Measurements from ENCODE around the gene RABGGTA. TPM values are rescaled to one million over a fixed set of nuclear protein-coding genes. Genes with fewer than 3 reads are reported as not detected.

RABGGTA gene
- total RNA-seq, 1 donor from 2014 or later = 15.8 TPM

DNA sequence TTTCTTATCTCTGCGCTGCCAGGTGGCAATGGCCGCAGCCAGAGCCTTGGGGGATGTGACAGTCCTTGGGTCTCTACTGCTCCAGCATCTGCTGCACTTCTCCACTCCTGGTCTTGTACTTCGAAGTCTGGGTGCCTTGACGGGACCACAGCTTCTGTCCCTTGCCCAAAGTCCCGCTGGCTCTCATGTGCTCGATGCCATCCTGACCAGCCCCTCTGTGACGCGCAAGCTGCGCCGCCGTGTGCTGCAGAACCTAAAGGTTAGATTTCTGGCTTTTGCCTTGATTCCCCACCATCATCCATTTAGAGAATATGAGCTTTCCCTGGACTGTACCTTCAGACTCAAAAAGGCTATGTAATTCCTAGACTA is 32.6 kb upstream of the RABGGTA start:
- DNase-seq (ENCODE audit: low spot score) = no peak
- ATAC-seq = no peak

DNA sequence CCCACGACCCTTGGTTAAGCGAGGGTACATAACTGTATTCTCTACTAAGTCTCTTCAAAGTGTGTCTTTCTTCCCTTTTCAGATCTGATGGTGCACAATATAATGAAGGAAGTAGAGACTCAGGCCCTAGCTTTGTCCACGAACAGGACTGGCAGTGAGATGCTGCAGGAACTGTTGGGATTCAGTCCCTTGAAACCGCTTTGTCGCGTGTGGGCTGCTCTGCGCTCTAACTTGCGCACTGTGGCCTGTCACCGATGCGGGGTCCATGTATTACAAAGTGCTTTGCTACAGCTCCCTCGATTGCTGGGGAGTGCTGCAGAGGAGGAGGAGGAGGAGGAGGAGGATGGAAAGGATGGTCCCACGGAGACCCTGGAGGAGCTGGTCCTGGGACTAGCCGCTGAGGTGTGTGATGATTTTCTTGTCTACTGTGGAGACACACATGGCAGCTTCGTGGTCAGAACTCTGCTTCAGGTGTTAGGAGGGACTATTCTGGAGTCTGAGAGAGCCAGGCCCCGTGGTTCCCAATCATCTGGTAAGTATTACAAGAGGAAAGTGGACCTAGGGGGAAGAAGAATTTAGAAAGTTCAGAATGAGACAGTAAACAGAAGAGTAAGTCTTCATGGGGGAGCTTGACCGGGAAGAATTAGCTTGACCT is 29.1 kb upstream of the RABGGTA start:
- no peak for ATAC-seq
- no peak for DNase-seq (ENCODE audit: low spot score)

GRCh38 chr14:24299255-24300191 is 28.1 kb upstream of the RABGGTA start, which contains the start of the genes DHRS1 and NOP9:
DHRS1 (minus strand) TSS chr14:24299780; CDS start chr14:24299106, 674 bp downstream.
NOP9 (plus strand) TSS chr14:24299850; CDS start chr14:24299955, 105 bp downstream.
- ATAC-seq = peak; percentile 86
- peak; percentile 97 for DNase-seq (ENCODE audit: low spot score)

- peak; percentile 30 for ATAC-seq
Observed at GRCh38 chr14:24298892-24299254, 27.5 kb upstream of the RABGGTA start.

GRCh38 chr14:24297190-24297964 is 26.0 kb upstream of the RABGGTA start:
- ATAC-seq (peak; percentile 33), DNase-seq (ENCODE audit: low spot score) (no peak)

More at GRCh38 chr14:24298892-24299254, 27.5 kb upstream of the RABGGTA start:
- DNase-seq (ENCODE audit: low spot score) = no peak

- DNase-seq (ENCODE audit: low spot score) (no peak), ATAC-seq (peak; percentile 37)
Observed at GRCh38 chr14:24296341-24297157, 25.2 kb upstream of the RABGGTA start.

- ATAC-seq = no peak
- no peak for DNase-seq (ENCODE audit: low spot score)
Observed at GRCh38 chr14:24293525-24293924, 22.1 kb upstream of the RABGGTA start.

DNA sequence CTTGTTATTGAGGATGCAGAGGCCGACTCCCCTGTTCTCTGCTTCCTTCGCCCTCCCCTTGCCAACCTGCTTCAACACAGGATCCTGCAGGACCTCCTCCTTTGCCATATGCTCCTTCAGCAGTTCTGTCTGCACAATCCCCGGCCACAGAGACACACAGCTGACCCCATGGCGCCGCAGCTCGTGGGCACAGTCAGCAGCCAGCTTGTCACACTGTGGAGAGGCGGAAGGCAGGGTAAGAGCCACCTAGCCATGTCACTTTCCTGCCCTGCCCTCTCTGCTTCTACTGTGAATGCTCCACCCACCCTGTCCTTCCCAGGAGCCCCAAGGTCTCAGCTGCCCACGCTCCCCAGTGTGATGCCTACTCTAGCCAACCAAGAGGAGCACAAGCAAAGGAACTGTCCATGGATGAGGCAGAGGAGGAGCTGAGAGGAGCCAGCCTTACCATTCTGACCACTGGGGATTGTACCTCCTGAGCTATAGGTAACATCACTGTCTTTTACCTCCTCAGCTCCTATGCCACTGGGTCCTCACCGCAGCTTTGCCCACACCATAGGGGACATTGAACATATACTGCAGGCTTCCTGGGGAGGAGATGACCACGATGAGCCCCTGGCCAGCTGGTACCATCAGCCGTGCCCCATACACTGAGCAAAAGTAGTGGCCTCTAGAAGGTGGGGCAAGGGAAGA is 20.9 kb upstream of the RABGGTA start:
- DNase-seq (ENCODE audit: low spot score) = no peak
- ATAC-seq = peak; percentile 7

DNA sequence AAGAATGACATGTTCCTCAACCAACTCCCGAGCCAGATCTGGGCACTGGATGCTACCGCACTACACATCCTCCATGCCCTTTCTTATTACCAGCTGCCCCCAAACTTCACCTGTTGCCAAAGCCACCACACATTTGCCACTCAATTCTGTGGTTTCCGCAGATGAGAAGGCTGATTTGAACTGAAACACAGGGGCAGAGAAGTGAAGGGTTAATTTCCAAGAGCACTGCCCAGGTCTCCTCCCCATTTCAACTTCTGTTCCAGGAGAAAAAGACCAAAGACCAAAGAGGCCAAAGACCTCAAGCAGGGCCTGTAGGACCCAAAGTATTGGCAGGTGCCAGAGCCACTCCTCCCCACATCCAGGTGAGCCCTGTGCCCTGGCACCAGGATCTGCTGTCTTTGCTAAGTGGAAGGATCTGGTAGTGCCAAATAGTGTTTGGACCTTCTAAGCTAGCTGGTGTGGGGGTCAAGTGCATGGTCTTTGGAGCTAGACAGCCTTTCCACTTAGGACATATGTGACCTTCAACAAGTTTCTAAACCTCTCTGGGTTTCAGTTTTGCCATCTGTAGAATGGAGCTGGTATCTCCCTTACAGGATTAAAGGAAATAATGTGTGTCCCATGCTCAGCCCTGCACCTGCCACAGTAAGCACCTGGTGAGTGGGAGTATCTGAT is 20.2 kb upstream of the RABGGTA start:
- ATAC-seq (peak; percentile 93), DNase-seq (ENCODE audit: low spot score) (peak; percentile 86)

GRCh38 chr14:24290746-24291145 is 19.3 kb upstream of the RABGGTA start:
- peak; percentile 57 for ATAC-seq

DNA sequence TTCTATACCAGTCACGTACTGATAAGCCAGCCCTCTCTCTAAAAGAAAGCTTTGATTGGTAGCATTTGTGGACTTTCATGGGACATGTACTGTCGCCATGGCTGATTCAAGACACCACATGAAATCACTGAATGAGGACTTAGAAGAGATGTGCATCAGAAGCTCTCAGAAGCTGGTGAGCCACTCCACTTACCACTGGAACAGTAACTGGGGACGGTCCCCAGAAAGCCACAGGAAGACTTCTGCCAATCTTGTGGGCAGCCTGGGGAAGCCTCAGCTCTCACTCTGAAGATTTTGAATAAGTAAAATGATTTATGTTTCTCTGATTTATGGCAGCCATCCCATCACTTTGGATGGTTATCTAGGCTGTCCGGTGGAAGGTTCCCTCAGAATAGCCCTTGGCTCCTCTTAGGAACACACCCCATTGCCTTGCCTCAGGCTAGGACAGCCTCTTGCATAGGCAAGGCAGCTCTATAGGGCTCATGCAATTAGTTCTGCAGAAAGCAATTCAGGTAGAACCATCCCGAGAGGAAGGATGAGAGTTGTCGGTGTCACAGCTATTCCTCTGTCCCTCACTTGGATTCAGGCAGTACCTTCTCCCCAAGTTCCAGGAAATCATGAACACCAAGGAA is 18.4 kb upstream of the RABGGTA start:
- DNase-seq (ENCODE audit: low spot score) (no peak), ATAC-seq (no peak)

More at GRCh38 chr14:24290746-24291145, 19.3 kb upstream of the RABGGTA start:
- no peak for DNase-seq (ENCODE audit: low spot score)

DNA sequence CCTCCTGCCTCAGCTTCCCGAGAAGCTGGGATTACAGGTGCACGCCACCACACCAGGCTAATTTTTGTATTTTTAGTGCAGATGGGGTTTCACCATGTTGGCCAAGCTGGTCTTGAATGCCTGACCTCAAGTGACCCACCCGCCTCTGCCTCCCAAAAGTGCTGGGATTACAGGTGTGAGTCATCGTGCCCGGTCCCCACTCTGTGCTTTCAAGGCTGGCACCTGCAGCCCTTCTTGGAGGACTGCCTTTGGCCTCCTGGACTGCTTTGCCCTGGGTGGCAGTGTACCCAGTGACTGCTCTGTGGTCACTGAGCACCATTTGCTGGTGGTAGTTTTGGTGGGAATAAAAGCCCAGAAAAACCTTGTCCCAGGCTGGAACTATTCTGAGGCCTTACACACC is 15.6 kb upstream of the RABGGTA start:
- ATAC-seq (no peak), DNase-seq (ENCODE audit: low spot score) (no peak)

GRCh38 chr14:24285351-24285750 is 14.0 kb upstream of the RABGGTA start:
- ATAC-seq (no peak), DNase-seq (ENCODE audit: low spot score) (no peak)

- no peak for ATAC-seq
- no peak for DNase-seq (ENCODE audit: low spot score)
Observed at GRCh38 chr14:24284501-24285035, 13.2 kb upstream of the RABGGTA start.

GRCh38 chr14:24283796-24284460 is 12.5 kb upstream of the RABGGTA start:
- DNase-seq (ENCODE audit: low spot score) (no peak), ATAC-seq (no peak)

- DNase-seq (ENCODE audit: low spot score) = no peak
Observed at GRCh38 chr14:24282736-24283135, 11.3 kb upstream of the RABGGTA start.

DNA sequence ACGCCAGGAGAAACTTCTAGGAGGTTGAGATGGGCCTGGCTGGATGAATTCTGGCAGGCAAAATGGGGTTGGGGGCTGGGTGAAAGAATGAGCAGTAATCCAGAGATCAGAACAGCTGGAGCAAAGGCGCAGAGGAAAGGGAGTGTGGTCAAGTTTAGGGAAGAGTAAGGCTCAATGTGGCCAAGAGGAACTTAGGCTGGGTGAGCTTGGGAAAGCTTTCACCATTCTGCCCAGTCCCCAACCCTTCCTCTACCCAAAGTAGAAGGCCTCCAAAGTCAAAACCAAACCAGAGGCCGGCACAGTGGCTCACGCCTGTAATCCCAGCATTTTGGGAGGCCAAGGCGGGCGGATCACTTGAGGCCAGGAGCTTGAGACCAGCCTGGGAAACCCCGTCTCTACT is 10.2 kb upstream of the RABGGTA start:
- ATAC-seq = no peak
- DNase-seq (ENCODE audit: low spot score) = no peak

More at GRCh38 chr14:24282736-24283135, 11.3 kb upstream of the RABGGTA start:
- ATAC-seq = no peak
